Fibroblast of skin of abdomen (primary cell): ENCODE measurements around the gene NPPA. TPM values are rescaled to one million over a fixed set of nuclear protein-coding genes. Genes with fewer than 3 reads are reported as not detected.
"Not testable (repeated sequence)": the region's sequence is repeated elsewhere in the genome, so short reads cannot be mapped to it uniquely, and the experiment has no call there.

Experiments
- DNase-seq: peaks from one replicate; pipeline ENCODE4 v3.0.0-alpha.2; 2013
- polyA plus RNA-seq, 2 experiments: library from polyadenylated mRNA; unstranded; fragments of 120-200 nt; gene quantifications; one replicate each; pipeline ENCODE4 v1.2.1, GENCODE V29; 2013; ENCODE audit not compliant: insufficient read length in 2 of 2

NPPA gene
- polyA plus RNA-seq (2013, experiment 1 of 2; ENCODE audit: insufficient read length), result 0.17 TPM
- polyA plus RNA-seq (2013, experiment 2 of 2; ENCODE audit: insufficient read length), result not detected

DNA sequence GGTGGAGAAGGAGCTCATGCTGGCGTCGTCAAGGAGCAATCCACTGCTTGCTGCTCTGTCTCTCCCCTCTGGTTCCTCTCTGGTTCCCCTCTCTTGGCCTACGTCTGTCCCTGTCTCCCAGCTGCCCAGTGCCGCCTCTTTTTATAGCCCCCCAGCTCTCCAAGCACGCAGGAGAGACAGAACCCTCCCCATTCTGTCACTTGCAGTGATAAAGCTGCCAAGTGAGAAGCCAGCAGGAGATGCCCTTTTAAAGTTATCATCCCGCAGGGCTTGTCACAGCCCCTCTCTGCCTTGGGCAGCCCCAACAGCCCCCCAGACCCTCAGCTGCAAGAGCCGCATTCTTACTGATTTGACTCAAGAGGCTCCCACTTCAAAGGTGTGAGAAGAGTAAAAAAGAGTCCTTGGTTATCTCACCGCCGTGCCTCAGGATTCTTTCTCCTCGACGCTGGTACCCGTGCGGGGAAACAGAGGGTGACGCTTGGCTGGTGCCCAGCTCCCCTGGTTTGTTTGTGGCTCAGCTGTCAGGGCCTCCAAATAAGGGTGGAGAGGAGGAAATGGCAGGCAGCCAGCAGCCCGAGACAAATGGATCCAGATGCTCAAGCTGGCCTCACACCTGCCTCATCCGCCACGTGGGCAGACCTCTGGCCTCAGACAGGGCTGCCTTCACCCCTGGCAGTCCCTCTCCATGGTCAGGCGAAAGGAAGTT lies at the start of gene NPPA:
NPPA (minus strand) TSS at position 117 of the 706 bp plus-strand sequence; CDS start at position 18, 99 bp downstream.
- DNase-seq, result peak; percentile 30

DNA sequence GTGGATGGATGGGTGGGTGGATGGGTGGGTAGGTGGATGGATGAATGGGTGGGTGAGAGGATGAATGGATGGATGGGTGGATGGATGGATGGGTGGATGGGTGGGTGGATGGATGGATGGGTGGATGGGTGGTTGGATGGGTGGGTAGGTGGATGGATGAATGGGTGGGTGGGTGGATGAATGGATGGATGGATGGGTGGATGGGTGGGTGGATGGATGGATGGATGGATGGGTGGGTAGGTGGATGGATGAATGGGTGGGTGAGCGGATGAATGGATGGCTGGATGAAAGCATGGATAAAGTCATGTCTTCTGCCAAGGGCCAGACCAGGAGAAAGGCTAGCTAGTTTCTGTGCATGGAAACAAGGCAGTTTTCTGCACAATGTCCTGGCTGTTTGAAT lies 46.9 kb upstream of the NPPA start:
- DNase-seq, result not testable (repeated sequence)

DNA sequence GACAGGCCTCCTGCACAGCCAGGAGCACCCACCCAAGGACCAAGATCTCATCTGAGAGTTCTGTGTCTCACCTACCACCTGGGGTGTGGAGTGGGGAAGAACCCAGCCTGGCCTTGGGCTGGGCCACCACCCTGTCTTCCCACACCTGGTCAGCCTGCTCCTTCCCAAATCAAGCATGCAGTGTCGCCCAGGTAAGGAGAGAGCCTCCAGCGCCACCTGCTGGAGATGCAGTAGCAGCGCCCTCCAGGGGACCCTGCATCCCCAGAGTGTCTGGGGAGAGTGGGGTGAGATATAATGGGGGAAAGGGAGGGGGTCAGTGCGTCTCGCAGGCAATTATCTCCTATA lies 46.3 kb upstream of the NPPA start:
- peak; percentile 32 for DNase-seq

DNA sequence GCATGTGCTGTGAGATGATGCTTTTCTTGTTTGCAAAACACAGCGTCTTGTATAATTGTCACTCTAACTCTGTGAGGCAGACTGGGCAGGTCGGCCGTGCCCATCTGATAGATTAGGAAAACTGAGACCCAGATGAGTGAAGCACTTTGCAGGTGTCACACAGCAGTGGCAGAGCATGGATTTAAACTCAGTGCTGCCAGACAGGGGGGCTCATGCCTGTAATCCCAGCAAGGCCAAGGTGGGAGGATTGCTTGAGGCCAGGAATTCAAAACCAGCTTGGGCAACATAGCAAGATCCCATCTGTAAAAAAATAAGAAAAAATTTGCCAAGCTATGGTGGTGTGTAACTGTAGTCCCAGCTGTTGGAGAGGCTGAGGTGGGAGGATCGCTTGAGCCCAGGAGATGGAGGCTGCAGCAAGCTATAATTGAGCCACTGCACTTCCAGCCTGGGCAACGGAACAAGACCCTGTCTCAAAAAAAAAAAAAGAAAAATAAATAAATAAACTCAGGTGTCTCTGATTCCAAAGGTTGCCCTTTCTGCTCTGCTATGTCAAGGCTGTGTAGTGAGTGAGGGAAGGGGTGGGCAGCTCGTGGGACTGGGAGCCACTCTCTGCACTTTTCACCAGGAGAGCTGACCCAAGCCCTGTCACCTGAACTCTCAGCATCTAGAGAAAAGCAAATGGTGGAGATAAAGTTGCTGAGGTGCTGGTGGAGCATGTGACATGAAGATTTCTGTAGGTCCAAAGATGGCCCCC lies 44.0 kb upstream of the NPPA start:
- DNase-seq, result no peak

DNA sequence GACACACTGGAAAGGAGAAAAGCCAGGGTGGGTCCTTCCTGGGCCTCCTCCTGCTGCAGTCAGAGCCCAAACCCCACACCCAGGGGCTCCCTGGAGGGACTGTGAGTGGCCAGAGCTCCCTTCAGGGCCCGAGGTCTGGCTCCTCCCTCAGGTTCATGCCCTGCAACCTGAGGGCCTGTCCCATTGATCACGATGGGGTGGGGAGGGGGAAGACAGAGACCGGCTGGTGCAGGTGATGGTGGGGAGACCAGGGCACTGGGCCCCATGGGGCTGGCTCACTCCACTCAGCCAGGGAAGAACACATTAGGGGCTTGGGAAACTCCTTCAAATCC lies 41.3 kb upstream of the NPPA start:
- no peak for DNase-seq

DNA sequence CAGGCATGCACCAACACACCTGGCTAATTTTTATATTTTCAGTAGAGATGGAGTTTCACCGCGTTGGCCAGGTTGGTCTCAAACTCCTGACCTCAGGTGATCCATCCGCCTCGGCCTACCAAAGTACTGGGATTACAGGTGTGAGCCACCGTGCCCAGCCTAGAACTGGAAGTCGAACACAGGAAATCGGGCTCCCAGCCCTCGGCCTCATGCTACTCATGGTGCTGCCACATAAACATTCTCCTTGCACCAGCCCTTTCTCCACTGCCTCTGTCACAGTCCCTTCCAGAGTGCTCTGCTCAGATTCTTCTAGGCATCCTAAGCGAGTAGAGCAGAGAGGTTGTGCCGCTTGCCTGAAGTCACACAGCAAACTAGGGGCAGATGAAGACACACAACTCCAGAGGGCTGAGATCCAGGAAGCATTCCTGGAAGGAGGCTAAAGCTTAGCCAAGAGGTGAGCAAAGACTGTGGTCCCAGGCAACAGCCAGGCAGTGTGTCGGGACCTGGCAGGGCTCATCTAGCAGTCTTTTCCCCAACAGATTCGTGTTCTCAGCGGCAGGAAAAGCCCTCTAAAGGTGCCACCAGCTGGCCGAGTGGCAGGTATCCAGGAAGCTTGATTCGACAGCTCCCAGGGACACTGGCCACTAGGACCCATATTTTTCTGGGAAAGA lies 40.8 kb upstream of the NPPA start:
- DNase-seq, result no peak

DNA sequence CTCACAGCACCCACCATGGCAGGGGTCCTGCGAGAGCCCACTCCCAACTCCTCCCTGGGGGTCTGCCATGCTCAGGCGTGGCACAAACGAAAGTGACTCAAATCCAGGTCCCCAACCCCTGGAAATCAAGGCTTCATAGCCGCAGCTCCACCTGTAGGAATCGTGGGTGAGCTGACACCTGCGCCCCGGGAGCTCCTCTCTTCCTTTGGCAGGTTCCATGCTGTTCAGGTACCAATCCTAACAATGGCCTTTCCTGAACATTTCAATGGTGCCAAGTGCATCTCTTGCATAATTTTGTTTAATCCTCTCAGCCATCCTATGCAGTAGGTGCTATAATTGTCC lies 40.1 kb upstream of the NPPA start:
- DNase-seq, result no peak

DNA sequence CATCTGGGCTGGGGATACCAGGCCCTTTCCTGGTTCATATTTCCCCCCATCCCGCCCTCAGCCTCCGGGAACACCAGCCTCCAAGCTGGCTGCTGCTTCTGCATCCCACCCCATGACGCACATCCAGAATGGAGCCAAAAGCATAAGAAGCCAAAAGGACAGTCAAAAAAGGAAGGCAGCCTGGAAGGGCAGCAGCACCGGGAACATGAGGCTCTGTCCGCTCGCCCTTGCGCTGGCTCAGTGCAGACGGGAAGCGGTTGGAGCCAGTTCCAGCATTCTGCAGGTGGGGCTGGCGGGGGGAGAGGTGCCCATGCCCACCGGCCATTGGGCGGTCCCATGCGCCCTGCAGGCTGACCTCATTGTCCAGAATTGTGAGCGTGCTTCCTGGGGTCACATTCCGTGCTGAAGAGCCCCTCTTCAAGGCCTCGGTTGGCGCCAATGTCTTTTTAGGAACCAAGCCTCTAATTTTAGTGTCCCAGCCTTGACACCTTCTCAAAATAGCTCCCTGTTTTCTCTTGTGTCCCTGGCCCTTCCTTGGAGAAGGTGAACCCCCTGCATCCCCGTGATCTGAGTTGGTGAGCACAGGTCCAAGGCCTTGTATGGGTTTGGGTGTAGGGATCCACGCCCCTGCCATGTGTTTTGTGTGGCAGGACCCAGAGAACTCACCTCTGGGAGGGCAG lies 39.5 kb upstream of the NPPA start:
- DNase-seq, result no peak

DNA sequence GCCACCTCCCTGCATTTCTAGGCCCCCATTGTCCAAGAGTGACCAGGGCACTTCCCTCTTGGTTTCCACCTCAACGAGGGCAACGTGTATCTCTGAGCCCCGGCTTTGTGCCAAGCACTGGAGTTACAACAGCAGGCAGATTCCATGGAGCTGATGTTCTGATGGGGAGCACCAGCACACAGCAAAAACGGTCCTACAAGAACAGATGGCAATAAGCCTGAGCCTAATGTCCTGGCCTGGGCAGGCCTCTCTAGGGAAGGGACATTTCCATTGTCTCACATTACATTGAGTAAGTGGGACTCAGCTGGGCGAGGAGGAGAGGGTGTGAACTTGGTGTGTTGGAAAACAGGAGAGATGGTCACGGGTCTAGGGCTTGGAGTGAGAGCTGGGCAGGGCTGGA lies 38.3 kb upstream of the NPPA start:
- DNase-seq, result no peak

DNA sequence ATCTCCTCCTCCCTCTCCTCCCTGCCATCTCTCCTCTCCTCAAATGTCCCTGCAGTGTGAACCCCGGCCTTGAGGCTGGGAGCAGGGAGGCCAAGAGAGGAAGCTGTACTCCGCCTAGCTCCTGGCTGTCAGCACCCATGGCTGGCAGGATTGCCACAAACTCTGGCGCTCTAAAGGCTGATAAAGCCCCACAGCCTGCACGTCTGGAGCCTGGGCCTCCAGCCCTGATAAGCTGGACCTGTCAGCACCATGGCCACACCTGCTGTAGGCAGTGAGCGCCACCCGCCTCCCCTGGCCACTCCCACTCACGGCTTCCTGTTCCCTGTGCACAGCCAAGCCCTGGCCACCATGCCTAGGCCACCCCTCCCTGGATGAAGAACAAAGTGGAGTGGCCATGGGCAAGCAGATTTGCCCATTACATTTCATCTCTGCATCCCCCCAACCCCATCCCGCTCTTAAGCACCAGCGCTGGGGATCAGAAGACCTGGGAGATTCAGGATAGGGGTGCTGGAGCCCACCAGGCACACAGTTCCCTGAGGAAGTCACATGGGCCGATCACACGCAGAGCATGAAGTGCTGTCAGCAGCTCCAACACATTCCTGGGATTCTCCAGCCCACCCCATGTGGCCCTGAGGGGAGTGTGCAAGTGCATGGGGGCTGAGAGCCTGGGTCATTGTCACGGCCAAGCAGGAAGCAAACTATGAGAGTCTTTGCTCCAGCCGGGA lies 35.4 kb upstream of the NPPA start:
- DNase-seq, result no peak

DNA sequence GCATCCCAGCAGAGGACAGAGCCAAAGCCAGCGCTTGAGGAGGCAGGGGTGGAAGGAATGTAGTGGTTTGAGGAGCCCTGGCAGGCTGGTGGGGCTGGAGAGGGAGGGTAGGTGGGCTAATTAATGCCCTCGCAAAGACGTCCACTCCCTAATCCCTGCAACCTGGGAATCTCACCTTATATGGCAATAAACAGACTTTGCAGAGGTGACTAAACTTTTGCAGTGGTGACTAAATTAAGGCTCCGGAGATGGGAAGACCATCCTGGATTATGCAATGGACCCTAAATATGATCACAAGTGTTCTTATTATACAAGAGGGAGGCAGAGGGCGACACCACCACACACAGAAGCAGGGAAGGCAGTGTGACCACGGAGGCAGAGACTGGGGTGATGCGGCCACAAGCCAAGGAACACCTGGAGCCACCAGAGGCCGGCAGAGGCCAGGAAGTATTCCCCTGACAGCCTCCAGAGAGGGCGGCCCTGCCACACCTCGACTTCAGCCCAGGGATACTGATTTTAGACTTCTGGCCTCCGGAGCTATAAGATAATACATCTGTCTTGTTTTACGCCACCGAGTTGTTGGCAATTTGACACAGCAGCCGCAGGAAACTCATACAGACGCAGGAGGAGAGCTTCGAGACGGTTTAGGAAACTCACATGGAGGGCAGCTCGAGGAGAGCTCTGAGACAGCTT lies 34.3 kb upstream of the NPPA start:
- DNase-seq, result no peak

DNA sequence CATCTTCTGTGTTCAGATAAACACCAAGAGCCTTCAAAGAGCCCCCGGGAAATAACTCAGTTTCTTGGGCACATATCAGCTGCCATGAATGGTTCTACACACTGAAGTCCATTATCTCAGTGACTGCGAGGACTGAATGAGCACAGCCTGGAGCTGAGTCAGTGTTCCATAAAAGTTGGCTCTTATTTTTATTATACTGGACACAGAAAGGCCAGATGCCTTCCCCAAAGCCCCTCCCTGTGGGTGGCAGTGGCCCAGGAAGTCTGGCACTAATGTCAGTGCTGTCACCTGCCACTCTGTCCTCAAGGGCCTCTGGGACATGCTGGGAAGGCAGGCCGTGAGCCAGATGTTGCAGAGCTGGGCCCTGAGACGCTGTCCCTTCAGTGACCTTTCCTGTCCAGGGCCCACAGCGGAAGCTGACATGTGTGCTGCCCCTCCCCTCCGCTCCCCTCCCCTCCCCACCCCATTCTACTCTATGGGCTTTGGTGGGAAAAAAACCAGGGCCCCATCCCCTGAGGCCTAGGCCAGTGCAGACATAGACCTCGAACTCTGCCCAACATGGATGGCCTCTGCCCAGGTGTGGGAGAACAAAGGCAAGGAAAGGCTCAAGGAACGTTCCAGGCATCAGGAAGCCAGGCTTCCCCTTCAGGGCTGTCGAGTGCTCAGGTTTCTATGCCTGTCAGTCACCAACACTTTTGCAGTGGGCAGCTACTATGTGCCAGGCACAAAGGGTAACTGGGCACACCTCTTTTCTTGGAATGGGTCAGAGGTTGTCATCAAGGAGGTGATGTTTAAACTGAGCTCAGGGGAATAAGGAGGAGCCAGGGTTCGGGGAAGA lies 33.5 kb upstream of the NPPA start:
- no peak for DNase-seq

DNA sequence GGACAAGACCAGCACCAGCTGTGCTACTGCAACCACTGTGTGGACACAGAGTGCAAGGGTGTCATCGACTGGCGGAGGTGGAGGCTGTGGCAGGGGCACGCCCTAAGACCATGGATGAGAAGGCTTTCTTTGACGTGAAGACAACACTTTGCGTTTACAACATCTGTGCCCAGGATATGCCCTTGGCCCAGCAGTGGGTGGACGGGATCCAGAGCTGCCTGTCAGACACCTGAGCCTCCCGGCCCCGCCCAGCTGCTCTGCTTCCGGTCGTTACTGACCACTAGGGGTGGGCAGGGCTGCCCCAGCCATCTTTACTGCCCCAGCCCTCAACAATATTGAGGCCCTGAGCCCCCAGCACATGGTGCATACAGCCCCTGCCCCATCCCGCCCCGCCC lies 32.6 kb upstream of the NPPA start:
- no peak for DNase-seq

DNA sequence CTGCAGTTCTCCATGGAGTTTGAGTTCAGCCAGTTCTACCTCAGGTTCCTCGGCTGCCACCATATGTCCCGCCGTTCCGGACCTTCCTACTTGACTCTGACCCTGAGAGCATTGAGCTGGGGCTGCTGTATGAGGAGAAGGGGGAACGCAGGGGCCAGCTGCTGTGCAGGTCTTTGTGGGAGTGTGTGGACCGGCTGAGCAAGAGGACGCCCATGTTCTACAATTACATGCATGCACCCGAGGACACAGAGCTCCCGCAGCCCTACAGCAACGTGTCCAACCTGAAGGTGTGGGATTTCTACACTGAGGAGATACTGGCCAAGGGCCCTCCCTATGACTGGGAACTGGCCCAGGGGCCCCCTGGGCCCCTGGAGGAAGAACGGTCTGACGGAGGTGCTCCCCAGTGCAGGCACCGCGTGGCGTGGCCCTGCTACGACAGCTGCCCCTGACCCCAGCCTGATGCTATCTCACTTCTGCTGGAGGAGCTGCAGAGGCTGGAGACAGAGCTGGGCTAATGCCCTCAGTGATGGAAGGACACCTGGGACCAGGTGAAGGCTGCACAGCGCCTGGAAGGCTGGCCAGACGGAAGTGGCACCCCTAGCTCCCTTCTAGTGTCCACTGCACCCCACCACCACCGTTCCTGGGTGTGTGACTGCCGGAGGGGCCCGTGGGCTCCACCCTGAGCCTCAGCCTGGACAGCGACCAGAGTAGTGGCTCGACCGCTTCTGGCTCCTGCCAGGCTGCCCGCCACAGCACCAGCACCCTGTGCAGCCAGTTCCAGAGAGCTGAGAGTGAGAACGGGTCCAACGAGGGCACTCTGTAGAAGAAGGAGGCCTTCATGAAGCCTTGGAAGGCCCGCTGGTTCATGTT lies 32.0 kb upstream of the NPPA start:
- DNase-seq, result no peak

DNA sequence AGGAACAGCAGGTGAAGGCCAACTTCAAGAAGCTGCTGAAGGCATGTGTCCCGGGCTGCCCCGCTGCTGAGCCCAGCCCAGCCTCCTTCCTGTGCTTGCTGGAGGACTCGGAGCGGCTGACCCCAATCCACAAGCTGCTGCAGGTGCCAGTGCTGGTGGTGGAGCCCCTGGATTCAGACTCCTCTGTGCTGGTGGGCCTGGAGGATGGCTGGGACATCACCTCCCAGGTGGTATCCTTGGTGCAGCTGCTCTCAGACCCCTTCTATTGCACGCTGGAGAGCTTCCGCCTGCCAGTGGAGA lies 31.3 kb upstream of the NPPA start:
- DNase-seq, result no peak

DNA sequence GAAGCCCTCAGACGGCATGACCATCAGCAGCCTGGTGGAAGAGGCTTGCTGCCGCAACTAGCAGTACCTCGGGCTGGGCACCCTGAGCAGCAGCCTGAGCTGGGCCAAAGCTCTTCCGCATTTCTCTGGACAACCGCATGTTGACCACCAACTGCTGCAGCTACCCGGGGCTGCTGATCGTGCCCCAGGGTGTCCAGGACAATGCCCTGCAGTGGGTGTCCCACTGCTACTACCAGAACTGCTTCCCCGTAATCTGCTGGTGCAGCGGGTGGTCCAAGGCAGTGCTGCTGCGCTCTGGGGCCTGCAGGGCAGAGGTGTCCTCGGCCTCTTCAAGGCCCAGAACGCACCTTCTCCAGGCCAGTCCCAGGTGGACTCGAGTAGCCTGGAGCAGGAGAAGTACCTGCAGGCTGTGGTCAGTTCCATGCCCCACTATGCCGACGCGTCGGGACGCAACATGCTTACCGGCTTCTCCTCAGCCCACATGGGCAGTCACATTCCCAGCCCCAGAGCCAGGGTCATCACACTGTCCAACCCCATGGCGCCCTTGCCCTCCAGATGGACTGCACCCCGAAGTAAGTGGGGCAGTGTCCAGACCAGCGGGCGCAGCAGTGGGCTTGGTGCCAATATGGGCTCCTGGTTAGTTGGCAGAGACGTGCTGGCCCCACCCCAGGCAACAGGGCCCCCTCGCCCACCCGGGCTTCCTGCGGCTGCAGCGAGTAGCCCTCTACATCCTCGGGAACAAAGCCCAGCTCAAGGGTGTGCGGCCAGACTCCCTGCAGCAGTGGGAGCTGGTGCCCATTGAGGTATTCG lies 30.7 kb upstream of the NPPA start:
- no peak for DNase-seq

DNA sequence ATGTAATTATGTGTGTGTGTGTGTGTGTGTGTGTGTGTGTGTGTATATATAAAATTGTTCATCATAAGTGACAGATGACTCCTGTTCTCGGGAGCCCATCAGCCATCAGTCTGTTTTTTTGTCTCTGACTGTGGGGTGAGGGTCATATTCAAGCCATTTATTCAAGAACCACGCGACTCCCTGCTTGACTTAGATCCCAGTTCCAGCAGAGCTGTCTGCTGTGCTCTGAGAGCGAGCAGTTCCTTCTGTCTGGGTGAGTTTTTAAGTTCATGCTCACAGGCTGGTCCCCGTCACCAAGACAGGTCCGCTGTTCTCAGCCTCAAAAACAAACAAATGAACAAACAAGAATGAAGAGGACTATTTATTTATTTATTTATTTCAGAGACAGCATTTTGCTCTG lies 29.5 kb upstream of the NPPA start:
- DNase-seq, result no peak

DNA sequence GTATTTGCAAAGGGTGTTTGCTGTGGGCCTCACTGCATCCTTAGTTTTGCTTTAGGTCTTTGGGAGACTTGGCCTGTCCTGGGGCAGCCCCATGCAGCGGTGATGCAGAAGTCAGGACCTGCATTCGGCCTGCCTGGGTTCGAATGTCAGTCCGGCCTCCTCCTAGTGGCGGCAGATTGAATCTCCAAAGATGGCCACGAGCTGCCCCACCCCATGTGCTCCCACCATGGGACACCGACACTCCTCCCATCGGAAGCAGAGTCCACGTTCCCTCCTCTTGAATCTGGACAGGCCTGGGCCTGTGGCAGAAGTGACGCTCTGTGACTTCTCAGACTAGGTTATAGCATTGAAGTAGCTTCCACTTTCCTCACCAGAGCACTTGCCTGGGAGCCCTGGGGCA lies 27.5 kb upstream of the NPPA start:
- no peak for DNase-seq

DNA sequence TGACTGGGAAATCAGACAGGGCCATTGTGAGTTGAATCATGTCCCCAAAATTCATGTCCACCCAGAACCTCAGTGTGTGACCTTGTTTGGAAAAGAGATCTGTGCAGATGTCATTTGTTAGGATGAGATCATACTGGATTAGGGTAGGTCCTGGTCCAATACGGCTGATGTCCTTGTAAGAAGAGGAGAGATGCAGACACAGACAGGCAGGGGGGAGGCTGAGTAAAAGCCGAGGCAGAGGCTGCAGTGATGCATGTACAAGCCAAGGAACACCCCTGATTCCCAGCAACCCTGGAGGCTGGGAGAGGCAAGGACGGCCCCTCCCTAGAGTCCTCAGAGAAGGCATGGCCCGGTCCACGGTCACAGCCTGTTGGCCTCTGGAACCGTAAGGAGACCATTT lies 27.0 kb upstream of the NPPA start:
- no peak for DNase-seq

DNA sequence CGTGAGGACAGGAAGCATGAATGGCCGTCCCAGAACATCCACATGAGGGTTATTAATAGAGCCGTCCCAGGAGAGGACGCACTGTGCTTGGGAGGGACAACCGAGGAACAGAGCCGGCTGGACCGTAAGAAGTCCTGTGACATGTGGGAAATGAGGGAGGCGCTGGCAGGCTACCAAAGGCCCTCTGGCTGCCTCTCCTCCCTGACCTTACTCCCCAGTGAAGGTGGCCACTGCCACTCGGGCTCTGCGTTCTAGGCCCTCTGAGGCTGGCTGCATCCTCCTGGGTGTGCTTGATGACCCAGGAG lies 26.6 kb upstream of the NPPA start:
- DNase-seq, result no peak
